GM06990 (cell line): ENCODE measurements around the gene SEMA4G.
A peak's percentile ranks its signal among the peaks of the same experiment; 100 is the strongest.

ENCODE experiments used
- DNase-seq: peaks from one replicate; pipeline ENCODE4 v3.0.0-alpha.2; 2011; ENCODE audit not compliant: insufficient read length; ENCODE audit errors: extremely low read depth
- H3K27me3 ChIP-seq: replicated peaks from 2 replicates; pipeline ENCODE4 v1.6.0; 2011; ENCODE audit warnings: low read length; ENCODE audit not compliant: control insufficient read depth, insufficient read depth
- H3K36me3 ChIP-seq: 2 replicates; pipeline ENCODE4 v1.5.1; 2011; ENCODE audit warnings: low read length; ENCODE audit not compliant: control insufficient read depth, insufficient read depth
- H3K4me3 ChIP-seq: replicated peaks from 2 replicates; pipeline ENCODE4 v1.5.1; 2011; ENCODE audit warnings: low read depth, mild to moderate bottlenecking, control low read depth, low read length
- CTCF ChIP-seq: IDR thresholded peaks from 2 replicates; pipeline ENCODE4 v1.5.1; 2011; ENCODE audit warnings: low read length, control low read depth, mild to moderate bottlenecking, inconsistent platforms; ENCODE audit not compliant: insufficient read depth, poor library complexity, severe bottlenecking

The SEMA4G gene

GRCh38 chr10:100969187-100970075, at the start of gene SEMA4G:
TSS of gene SEMA4G (plus strand) at chr10:100969504. CDS start at chr10:100972913, 3,409 bp downstream.
- peak; percentile 80 for TF ChIP-seq CTCF
- peak; percentile 46 for DNase-seq
- no peaks in the 10 kb centered on the region for H3K27me3 ChIP-seq
- H3K36me3 ChIP-seq: peaks cover 2% of the 10 kb centered on the region; the same call in 1 of the 2 replicates
- peak within 1 kb of the TSS; percentile 55 for H3K4me3 ChIP-seq

- DNase-seq: no peak
- Histone ChIP-seq H3K36me3 (peaks cover 11% of the 10 kb centered on the region), H3K27me3 (no peaks in the 10 kb centered on the region), H3K4me3 (no peak overlapping the region)
- no peak for TF ChIP-seq CTCF
These were observed 45.7 kb upstream of the SEMA4G start for GRCh38 chr10:100923580-100923979.

- TF ChIP-seq CTCF: no peak
- Histone ChIP-seq H3K4me3 (no peak overlapping the region), H3K27me3 (no peaks in the 10 kb centered on the region), H3K36me3 (peaks cover 10% of the 10 kb centered on the region)
- no peak for DNase-seq
These were observed 42.0 kb upstream of the SEMA4G start for GRCh38 chr10:100927266-100927665.

GRCh38 chr10:100928039-100928438, 41.3 kb upstream of the SEMA4G start:
- peaks cover 10% of the 10 kb centered on the region for H3K36me3 ChIP-seq
- no peak for DNase-seq
- TF ChIP-seq CTCF: no peak
- no peak overlapping the region for H3K4me3 ChIP-seq
- no peaks in the 10 kb centered on the region for H3K27me3 ChIP-seq

GRCh38 chr10:100930368-100930767, 38.9 kb upstream of the SEMA4G start:
- no peak for TF ChIP-seq CTCF
- no peak for DNase-seq
- Histone ChIP-seq H3K27me3 (no peaks in the 10 kb centered on the region), H3K36me3 (peaks cover 7% of the 10 kb centered on the region), H3K4me3 (no peak overlapping the region)
